Renal pelvis (tissue), 4 donors: ENCODE data around the gene LRCH4. TPM values are rescaled to one million over a fixed set of nuclear protein-coding genes. Genes with fewer than 3 reads are reported as not detected.
"Not testable (repeated sequence)": the region's sequence is repeated elsewhere in the genome, so short reads cannot be mapped to it uniquely, and the experiment has no call there.

Source experiments
- DNase-seq: peaks from one replicate; pipeline ENCODE4 v3.0.0-alpha.2; 2013
- polyA plus RNA-seq, 3 donors: library from polyadenylated mRNA; unstranded; fragments of 120-200 nt; gene quantifications; one replicate each; pipeline ENCODE4 v1.2.1, GENCODE V29; 2013; ENCODE audit not compliant: insufficient read length in 3 of 3

LRCH4 gene
- polyA plus RNA-seq, 3 donors, result 43.7 to 56.0 (median 46.8) TPM

DNA sequence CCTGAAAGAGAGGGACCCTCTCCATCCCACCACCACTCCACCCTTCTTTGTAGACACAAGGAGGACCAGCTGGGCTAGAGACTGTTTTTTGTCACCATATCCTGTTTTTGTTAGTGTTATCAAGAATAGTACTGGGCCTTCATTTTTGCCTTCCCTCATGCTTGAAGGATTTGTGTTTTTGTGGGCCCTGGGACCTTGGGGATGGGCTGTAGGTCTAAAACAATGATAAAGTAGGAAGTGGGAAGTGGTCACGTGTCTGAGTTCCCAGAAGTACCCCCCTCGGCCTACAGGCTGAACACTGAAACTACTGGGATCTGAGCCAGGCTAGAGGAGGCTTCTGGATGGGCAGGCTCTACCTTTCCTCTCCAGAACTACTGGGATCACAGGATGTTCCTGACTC is 38.1 kb downstream of the LRCH4 start:
- DNase-seq, result no peak

- DNase-seq, result no peak
Observed at GRCh38 chr7:100546926-100547800, 38.8 kb downstream of the LRCH4 start.

- DNase-seq, result no peak
Observed at GRCh38 chr7:100546129-100546925, 39.6 kb downstream of the LRCH4 start.

GRCh38 chr7:100545360-100546128 is 40.4 kb downstream of the LRCH4 start:
- no peak for DNase-seq

DNA sequence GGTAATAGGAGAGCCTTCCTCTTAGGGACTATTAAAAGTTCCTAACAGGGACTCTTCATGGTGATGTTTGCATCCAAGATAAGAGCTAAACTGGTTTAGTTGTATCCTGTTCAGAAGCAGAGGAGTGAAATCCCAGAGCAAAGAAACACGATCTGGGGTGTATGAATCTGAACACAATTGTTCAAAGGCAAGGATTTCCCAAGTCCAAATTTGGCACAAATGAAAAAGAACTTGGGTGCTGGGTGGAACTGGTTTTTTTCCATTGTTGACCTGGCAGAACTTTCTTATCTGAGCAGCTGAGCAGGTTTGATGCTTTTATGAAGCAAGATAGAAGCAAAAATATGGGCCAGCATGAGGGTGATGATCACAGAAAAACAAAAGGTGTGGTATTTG is 41.0 kb downstream of the LRCH4 start:
- no peak for DNase-seq

GRCh38 chr7:100544386-100544785 is 41.5 kb downstream of the LRCH4 start:
- DNase-seq, result no peak

DNA sequence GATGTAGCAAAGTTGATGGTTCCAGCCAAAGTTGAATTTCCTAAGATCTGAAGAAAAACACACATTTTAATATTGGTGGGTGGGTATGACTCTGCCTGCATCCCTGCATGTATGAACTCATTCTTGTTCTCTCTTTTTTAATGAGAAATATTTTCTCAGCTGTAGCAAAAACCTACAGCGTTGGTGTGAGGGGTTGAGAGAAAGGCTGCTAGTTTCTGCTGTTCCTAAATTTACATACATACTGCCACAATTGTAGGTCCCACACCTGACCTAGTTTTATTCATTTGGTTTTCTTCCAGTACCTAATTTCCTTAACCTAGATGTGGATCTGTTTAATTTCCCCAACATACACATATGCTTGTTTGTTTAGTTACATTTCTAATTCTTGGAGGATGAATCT is 42.3 kb downstream of the LRCH4 start:
- no peak for DNase-seq

- DNase-seq, result not testable (repeated sequence)
Observed at GRCh38 chr7:100541309-100541708, 44.6 kb downstream of the LRCH4 start.

DNA sequence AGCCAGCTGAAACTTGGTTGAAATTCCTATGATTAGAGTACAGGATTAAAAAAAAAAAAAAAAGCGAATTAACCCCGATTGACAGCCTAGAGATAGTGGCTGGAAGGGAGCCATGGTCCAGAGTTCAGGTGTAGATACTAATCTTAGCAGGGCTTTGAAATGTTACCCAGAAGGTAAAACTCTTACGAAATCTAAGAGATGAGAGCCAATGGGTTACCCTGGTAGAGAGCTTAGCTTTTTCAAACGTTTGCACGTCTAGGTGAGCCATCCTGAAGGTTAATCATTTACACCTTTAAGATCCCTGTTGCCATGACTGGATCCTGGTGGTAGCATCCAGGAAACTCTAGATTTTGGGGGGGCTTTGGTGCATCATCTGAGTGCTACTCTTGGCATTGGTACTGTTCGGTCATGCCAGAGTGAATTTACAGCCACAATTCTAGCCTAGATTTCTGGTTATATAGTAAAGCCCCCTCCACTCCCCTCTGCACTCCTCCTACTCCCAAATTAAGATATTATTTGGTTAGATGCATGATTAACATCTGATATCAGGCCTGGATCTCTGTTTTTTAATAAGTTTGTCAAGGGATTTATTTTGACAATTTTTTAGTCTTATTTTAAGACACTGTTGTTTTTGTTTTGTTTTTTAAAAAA is 45.7 kb downstream of the LRCH4 start:
- DNase-seq, result no peak

- no peak for DNase-seq
Observed at GRCh38 chr7:100539436-100540006, 46.4 kb downstream of the LRCH4 start.

DNA sequence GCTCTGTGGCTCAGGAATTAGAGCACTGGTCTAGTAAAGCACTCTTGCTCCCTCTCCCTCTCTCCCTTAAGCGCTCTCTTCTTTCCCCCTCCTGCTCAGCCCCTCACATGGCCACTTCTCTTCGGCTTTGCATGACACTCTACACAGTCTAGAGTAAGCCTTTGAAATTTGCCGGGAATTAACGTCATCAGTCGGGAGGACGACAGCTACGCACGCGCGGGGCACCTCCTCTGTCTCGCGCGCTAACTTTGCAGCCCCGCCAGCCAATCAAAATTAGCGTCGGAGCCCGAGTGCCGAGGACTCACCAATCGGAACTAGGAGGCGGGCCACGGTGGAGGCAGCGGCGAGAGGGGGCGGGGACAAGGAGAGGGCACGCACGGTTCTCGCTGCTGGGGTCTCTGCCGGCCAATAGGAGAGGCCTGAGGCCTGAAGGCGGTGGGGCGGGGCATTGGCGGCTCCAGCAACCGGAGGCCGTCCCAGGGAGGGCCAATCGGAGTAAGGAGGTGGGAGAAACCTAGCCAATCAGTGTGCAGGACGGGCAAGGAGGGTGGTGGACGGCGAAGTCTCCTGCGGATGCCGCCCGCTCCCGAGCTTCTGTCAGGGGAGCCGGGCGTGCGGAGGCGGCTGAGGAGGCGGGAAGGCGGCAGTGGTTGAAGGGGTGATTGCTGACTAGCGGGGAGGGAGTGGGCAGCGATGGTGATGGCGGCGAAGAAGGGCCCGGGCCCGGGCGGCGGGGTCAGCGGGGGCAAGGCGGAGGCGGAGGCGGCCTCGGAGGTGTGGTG is 47.1 kb downstream of the LRCH4 start, which contains the start of gene AGFG2:
AGFG2 (plus strand) TSS at position 550 of the 782 bp plus-strand sequence; CDS start at position 694, 144 bp downstream.
- peak; percentile 100 for DNase-seq

DNA sequence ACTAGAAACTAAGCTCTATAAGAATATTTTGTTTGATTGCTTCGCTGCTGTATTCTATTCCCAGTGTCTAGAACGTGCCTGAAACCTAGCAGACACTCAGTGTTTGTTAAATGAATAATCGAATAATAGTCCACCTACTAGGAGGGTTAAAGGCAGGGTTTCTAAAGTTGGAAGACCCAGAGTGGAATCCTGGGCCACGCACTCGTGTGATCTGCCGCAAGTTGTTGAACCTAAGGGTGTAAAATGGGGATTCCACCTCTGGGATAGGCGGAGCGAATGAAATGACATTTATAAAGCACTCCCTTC is 47.6 kb downstream of the LRCH4 start:
- no peak for DNase-seq

- DNase-seq, result not testable (repeated sequence)
Observed at GRCh38 chr7:100536695-100537094, 49.2 kb downstream of the LRCH4 start.

DNA sequence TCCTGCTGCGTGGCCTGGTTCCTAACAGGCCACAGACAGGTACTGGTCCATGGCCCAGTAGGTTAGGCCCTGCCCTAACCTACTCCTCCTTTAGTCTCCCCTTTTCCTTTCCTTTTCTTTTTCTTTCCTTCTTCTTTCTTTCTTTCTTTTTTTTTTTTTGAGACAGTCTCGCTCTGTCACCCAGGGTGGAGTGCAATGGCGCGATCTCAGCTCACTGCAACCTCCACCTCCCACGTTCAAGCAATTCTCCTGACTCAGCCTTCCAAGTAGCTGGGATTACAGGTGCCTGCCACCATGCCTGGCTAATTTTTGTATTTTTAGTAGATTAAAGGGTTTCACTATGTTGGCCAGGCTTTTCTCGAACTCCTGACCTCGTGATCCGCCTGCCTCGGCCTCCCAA is 49.9 kb downstream of the LRCH4 start:
- DNase-seq, result not testable (repeated sequence)

GRCh38 chr7:100532165-100533022 is 53.5 kb downstream of the LRCH4 start:
- DNase-seq, result no peak

GRCh38 chr7:100528108-100528866 is 57.6 kb downstream of the LRCH4 start:
- DNase-seq, result not testable (repeated sequence)
